SH-SY5Y (cell line): ENCODE data around the gene WWP2.

Source experiments
- GATA2 ChIP-seq: IDR thresholded peaks from 2 replicates; pipeline ENCODE4 v1.6.1; 2011; ENCODE audit warnings: mild to moderate bottlenecking, low read depth, low read length
- GATA3 ChIP-seq: IDR thresholded peaks from 2 replicates; pipeline ENCODE4 v1.6.1; 2011; ENCODE audit warnings: low read depth, mild to moderate bottlenecking, low read length, moderate library complexity

GRCh38 chr16:69924777-69925191, 162.7 kb downstream of the WWP2 start:
- no peak for TF ChIP-seq GATA2
- TF ChIP-seq GATA3 = no peak
